NCI-H748 treated with DMSO at 0.1 percent for 48 hours (cell line): Measurements from ENCODE around the gene GNG2.
A peak's percentile ranks its signal among the peaks of the same experiment; 100 is the strongest.

ENCODE experiments used
- DNase-seq: peaks from one replicate; lab custom pipeline; 2025; lab: John Stamatoyannopoulos, UW

GNG2 gene

DNA sequence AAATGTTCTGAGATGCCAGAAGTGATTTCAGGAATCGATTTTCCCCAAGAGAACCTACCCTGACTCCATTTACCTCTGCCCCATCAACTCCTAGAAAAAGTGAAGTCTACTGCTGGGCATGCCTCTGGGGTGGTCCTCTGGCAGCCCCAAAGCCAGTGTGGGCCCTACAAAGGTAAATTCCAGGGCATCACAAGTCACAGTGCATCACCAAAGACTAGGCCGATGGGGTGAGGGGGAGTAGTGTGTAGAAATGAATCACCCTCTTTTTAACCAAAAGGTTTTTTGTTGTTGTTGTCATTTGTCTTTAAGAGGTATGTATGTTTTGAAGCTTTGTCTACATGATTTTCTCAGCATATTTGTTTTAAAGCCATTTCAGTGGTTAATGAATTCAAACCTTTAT is 82.6 kb downstream of the GNG2 start:
- no peak for DNase-seq

DNA sequence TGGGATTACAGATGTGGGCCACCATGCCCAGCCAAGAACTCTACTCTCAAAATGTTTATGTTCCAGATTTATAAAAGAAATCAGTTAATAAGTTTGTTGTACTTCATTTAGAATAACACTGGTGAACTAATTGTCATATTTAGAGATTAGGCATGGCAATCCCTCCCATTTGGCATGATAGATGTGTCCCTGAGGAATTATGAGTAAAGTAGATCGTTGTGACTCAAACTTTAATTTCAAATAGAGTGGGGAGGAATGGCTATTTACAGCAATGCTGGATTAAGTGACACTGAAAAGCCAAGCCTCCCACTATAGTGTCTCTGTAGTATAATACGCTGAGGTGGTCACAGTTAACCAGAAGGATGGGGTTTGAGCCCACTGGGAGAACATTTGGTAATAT is 89.6 kb downstream of the GNG2 start:
- DNase-seq, result no peak

DNA sequence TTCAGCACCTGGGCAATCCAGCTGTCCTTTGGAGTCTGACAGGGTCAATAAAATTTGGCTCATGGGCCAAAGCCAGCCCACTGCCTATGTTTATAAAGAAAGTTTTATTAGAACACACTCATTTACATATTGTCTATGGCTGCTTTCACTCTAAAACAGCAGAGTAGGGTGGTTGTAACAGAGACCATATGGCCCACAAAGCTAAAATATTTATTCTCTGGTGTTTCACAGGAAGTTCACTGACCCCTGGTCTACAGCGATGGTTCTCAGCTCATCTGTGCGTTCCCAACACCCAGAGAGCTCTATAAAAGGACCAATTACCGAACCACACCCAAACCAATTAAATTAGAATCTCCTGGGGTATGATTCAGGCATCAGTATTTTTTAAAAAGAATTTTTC is 91.2 kb downstream of the GNG2 start:
- DNase-seq, result peak; percentile 44

DNA sequence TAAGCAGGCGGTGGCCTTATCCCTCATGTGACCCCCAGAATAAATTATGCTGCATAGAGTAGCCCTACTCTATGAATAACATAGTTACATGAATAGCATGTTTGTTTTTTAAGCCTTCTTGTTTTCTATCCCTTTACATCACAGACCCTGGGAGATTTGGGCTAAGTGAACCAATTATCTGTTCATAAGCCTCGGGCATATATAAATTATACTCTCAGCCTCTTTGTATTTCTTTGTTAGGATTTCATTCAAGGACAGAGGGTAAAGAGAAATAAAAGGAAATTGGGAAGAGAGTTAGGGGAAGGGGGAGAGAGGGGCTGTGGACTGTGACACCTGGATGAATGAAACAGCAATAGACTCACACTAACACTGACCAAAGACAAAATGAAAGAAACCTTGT is 93.6 kb downstream of the GNG2 start:
- DNase-seq, result peak; percentile 59

DNA sequence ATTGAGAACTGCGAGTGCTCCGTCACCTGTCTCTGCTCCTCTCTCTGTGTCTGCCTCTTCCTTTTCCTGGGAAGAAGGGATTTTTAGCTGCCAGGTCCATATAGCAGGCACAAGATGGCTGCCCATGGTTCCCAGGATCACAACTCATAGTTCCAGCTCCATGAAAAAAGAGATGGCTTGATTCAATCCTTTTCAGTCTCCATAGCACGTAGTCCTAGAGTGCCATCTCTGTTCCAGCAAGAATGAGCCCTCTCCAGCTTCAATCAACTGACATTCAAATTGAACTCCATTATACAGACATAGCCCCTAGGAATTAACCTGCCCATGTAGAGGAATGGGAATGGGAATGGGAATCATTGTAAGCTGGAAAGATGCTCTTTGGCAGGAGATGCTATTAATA is 94.2 kb downstream of the GNG2 start:
- no peak for DNase-seq

DNA sequence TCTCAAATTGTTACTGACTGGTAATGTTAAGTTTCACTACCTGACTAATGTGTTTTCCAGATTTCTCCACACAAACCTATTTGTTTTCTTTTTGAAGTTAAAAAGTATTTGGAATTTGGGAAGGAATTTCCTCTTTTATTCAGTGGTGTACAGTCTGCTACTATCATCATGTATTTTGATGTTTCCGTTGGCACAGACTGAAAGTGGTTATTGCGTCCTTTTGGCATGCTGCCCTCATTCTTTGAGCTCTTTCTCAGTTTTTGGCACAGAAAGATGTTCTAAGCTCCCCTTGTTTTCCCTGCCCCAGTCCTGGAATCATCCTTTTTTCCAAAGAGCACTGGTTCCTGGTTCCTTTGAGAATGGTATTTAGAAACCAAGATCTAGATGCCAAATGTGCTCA is 97.5 kb downstream of the GNG2 start:
- no peak for DNase-seq

DNA sequence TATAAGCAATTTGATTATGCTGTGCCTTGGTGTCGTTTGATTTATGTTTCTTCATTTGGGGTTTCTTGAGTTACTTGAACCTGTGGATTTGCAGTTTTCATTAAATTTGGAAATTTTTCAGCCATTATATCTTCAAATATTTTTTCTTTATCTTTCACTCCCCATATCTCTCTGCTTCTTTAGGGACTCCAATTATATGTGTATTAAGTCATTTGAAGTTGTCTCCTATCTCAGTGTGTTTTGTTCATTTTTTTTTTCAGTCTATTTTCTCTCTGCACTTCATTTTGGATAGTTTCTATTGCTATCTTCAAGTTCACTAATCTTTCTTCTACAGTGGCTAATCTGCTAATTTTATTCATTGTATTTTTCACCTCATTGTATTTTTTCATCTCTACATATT is 99.5 kb downstream of the GNG2 start:
- no peak for DNase-seq

DNA sequence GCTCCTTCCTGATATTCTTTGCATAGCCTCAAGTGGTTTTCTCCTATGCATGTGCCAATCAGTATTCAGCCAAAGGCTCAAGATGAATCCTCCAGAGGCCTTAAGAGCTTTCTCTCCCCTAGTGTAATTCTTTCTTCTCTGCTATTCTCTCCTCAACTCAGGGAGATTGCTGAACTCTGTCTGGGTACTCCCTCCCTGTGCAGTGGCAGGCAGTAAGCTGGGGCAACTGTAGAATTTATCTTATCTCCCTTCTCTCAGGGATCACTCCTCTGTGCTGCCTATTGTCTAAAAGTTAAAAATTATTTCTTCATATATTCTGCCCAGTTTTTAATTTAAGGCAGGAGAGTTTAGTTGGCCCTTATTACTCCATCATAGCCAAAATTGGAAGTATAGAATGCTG is 100.5 kb downstream of the GNG2 start:
- DNase-seq, result no peak

DNA sequence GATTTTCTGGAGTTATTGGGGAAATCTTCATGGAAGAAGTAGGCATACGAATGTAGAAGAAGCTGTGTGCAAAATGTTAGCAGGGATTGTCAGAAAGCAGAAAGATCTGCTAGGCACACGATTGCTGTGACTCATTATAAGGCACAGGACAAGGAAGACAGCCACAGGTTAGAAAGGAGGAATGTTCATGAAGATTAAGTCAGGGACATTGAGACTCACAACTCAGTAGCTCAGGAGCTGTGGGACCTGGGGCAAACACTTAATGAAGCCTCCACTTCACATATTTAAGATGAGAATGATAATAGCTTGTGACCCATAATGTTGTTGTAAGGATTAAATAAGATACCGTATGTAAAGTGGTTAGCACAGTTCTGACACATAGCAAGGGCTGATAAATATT is 102.3 kb downstream of the GNG2 start:
- DNase-seq, result no peak

DNA sequence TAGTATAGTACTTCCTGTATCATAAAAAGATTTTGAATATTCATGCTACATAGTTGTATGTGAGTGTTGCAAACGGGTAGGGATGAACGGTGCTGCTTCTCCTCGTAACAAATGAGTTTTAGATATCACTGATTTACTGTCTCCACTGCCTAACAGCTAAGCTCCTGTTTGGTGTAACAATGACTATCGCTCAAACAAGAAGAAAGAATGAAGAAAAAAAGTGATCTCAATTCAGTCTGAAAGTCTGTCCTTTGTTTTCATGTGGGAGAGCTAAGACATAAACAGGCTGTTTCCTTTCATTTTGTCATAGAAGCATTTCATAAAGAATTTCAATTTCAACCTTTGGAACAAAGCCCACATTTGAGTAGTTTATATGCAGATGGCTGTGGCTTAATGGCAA is 102.9 kb downstream of the GNG2 start:
- DNase-seq, result no peak

DNA sequence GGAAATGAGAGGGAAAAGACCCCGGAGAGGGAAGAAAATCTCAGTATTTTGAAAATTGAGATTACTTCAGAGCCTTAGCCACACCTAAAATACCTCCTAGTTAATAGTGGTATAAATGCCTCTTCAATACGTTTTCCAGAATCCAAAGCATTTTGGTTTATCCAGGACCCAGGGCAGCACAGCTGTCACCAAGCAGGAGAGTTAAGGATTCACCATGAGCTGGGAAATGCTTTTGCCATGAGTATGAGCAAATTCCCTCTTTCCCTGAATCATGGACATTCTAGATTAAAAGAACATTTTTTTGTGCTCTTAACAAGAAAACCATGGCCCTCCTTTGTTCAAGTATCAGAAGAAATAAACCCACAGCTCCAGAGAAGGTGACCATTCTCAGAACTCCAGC is 107.1 kb downstream of the GNG2 start:
- DNase-seq, result no peak

DNA sequence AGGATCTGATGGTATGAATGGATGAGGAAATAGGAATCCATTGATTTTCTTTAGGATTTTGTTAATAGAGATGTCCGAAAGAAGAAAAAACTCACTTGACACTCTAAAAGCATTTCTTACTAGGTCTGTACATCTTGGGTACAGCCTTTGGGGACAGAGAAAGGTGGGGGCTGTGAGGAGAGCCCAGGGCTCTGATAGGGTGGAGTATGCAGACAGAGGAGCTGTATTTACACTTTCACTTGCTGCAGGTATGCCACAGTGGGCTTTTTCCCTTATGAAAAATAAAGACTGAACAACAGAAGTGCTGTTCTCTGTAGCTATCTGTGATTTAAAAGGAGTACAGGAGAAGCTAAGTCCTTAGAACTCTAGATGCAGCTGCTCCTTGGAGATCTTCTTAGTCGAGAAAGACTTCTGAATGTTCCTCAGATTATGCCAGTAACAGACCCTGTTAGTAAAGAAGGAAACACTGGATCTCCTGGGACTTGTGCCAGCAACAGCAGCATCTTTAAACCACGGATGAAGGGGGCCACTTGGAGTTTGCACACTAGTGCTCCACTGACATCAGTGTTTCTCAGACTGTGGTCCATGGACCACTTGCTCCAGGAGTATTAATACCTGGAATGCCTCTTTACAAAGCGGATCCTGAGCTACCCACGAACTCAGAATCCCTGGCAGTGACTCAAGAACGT is 109.6 kb downstream of the GNG2 start:
- DNase-seq, result no peak

DNA sequence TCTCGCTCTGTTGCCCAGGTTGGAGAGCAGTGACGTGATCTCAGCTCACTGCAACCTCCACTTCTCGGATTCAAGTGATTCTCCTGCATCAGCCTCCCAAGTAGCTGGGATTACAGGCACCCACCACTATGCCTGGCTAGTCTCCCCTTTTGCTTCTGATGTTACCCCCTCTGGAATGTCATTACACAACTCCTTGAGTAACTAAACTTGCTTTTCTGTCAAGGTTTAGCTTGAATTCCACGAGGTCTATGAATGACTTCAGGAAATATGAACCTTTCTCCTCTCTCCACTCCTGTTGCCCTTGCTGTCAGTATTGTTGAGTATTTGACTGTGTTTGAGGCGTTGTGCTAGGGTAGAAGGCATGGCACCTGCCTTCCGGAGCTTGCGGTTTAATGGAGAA is 112.2 kb downstream of the GNG2 start:
- DNase-seq, result no peak

DNA sequence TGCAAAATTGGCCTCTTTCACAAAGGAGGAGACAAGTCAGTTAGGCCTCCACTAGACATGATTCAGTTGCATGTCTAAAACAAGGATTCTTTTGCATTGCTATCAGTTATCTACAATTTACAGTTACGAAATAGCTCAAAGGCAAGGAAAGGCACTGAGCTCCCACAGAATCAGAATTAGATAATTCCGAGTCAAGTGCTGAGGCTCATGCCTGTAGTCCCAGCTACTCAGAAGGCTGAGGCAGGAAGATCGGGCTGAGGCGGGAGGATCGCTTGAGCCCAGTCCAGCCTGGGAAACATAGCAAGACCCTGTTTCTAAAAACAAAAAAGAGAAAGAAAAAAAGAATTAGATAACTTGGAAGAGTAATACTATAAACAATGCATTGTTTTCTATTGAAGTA is 116.7 kb downstream of the GNG2 start:
- DNase-seq, result no peak

DNA sequence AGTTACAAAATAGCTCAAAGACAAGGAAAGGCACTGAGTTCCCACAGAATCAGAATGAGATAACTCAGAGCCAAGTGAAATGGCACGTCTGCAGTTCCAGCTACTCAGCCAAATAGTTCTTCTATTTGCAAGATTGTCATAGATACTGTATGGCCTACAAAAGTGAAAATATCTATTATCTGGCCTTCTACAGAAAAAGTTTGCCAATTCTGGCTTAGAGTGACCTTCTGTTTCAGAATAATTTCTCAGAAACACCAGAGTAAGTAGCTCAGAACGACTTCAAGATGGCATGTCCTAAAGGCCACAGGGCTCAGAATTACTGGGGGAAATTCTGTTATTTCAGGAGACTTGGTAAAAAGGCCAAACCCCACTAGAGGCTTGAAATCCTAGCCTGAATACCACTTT is 118.3 kb downstream of the GNG2 start:
- no peak for DNase-seq

DNA sequence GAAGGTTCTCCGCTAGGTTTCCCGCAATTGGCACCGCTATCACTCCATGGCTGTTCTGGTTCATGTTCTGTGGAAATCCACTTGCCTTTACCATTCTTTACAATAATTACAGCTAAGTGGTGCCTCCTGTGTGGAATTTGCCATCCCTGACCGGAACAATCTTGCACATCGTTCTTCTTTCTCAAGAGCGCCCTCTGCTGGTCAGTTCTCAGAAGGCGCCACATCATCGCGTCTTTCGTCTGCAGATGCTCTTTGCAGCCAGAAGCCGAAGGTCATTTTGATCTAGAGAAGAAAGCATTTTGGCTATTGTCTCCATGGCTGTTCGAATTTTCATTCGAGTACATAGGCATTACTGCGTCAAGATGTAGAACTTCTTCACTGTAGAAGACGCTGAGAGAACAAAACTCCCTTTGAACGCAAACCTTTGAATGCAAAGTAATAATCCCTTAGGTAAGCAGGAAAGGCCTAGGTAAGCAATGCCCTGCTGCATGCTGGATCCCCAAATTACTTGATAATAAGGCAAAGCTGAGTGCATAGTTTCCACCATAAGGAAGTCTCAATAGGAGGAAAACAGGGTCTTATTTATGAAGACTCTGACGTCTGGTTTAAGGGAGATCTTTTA is 118.8 kb downstream of the GNG2 start:
- peak; percentile 80 for DNase-seq

DNA sequence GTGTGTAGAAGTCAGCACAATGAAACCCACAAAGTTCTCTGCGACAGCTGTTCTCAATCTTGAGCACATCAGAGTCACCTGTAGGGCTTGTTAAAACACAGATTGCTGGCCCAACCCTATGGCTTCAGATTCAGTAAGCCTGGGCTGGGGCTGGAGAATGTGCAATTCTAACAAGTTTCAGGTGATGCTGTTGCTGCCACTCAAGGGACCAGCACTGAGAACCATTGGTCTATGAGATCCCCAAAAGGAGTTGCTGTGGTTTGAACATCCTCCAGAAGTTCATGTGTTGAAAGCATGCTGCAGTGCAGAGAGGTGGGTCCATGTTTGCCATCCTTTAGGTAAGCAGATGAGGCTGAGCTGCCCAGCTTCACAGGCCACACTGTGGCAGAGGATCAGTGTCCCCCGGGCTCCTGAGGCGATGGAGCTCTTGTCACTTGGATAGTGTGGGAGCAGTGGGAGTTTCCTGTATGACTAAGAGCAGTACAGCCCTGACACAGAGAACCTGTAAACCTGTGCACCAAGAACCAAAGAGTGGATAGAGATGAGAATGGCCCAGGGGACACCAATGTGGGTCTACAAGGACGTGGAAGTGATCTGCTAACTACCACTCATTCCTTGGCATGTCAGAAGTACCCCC is 120.9 kb downstream of the GNG2 start:
- DNase-seq, result no peak

DNA sequence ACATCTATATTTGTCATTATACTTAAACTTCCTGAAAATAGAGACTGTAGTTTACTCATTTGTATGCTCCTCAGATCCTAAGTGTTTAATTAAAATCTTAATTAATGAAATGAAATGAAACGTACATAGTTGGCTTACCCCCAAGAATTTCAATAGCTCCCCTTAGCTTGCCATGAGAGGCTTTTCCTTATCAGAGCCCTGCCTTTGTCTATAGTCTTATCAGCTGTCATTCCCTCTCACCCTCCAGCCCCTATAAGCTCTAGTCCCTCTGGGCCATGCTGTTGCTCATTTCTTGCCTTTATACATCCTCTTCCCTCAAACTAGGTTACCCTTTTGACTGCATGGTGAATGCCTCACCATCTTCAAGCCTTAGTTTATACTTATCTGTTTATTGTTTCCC is 127.8 kb downstream of the GNG2 start:
- no peak for DNase-seq

DNA sequence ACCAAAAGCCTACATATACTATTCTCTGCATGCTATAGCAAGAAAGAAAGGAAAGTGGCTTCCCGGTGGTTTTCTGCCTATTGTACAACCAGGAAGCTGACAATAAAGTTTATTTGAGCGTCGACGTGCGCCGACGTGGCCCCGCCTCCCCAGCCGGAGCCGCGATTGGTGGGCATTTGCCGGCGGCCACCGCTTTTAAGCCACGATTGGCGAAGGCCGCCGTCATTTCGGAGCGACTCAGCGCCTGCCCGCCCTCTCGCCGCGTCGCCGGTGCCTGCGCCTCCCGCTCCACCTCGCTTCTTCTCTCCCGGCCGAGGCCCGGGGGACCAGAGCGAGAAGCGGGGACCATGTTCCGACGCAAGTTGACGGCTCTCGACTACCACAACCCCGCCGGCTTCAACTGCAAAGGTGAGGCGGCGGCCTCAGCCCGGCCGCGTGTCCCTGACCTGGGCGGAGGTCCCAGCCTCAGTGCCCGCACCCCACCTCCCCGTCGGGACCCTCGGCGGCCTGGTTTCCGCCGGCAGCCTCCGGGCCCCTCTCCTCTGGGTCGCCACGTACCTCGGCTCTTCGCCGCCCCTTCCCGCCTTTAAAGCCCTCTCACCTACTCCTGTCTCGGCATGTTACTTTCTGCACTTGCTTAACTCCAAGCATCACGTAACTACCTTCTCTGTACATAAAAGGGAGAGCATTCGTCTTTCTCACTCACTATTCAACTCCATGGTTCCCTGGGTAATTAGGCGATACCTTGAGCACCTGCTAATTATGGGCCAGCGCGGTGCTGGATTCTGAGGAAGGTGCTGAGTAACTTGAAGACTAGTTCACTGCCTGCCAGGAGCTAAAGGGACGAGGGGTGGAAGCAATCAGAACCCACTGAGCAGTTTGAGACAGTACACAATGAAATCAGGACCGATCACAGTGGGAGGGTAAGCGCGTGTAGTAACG is 129.2 kb downstream of the GNG2 start, which contains the start of gene RTRAF:
RTRAF (plus strand) TSS at position 254 of the 942 bp plus-strand sequence; CDS start at position 348, 94 bp downstream.
- peak; percentile 88 for DNase-seq

DNA sequence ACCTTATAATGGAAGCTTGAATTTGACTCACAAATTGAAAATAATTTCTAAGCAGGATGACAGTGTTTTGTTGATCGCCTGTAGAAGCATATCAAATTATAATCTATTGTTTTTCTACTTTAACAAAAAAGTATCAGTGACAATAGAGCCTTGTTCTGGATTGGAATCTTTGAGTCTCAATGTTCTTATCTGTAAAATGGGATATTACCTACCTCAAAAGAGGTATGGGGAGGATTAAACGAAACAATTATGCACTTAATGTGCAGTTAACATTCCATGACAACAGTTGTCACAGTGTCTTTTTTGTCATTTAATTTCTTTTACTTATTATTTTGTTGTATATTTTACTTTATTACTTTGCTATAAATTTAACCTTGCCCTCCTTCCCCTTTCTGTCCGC is 130.1 kb downstream of the GNG2 start:
- no peak for DNase-seq

DNA sequence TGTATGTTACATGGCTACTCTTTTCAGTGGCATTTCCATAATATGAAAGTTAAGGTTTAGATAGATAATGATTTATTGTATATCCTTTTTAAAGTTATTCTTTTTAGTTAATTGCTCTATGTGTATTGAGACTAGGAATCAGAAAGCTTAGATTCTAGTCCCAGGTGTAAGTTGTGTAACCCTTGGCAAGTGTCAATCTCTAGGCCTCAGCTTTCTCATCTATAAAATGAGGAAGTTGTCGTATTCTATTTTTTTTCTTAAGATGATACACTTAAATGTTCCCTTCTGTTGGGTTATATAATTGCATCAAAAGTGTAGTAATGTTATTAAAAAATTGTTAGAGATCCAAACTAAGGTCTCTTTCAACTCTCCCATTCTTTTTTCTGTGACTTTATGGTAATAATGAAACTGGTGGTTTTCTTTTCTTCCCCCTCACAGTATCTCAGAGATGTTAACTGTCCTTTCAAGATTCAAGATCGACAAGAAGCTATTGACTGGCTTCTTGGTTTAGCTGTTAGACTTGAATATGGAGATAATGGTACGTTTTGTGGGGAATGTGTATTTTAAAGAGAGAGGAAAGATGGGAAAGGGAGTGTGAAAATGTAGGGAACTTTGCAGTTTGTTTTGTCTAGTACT is 133.0 kb downstream of the GNG2 start:
- no peak for DNase-seq

DNA sequence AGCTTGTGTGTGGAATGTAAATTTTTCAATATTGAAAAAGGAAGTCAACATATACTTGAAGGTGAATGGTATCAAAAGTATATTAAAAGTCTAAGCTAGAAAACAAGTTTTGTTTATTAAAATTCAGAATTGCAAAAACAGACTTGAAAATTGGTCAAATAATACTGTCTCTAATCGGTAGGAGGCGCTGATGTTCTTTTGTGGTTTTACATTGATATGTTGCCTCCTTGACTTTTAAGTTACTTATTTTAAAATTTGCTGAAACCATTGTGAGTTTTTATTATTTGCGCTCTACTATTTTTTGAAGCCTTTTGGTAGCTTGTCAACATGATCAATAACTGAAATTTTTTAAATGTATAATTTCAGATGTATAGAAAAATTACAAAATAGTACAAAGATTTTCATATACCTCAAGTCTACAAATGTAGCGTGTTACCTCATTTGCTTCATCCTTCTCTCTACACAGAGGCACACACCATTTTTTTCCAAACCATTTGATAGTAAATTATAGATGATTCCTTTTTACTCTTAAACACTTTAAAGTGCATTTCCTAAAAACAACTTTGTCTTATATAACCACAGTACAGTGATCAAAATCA is 135.8 kb downstream of the GNG2 start:
- no peak for DNase-seq
